Body of pancreas (tissue), 4 donors: Measurements from ENCODE around the gene CTTNBP2. TPM values are rescaled to one million over a fixed set of nuclear protein-coding genes. Genes with fewer than 3 reads are reported as not detected.

Experiments used
- ATAC-seq: fragments of 150-250 bp; one replicate; pipeline ENCODE4 v1.9.1; 2016
- DNase-seq, 4 donors: peaks; one replicate each; pipeline ENCODE4 v3.0.0-alpha.2; 2019
- H3K27ac ChIP-seq, 4 donors: fragments of 200-600 bp; sonication (generic); 1 replicate in 3 of 4; 2 replicates in 1 of 4; pipeline versions ENCODE4 v1.5.1 to v1.6.1; 2016 to 2019; ENCODE audit warnings: mild to moderate bottlenecking in 1 of 4, mixed read lengths in 1 of 4, moderate library complexity in 1 of 4
- H3K27me3 ChIP-seq, 2 donors: fragments of 200-600 bp; sonication (generic); one replicate each; pipeline ENCODE4 v1.6.0; 2016; ENCODE audit warnings: mild to moderate bottlenecking in 1 of 2
- H3K36me3 ChIP-seq, 2 donors: fragments of 200-600 bp; sonication (generic); replicated peaks in 1 of 2; 2 replicates each; pipeline ENCODE4 v1.5.1; 2016; ENCODE audit warnings: low read depth in 2 of 2; ENCODE audit not compliant: insufficient read depth in 1 of 2
- H3K4me1 ChIP-seq: fragments of 200-600 bp; sonication (generic); one replicate; pipeline ENCODE4 v1.6.0; 2016
- H3K4me3 ChIP-seq, 2 donors: fragments of 200-600 bp; sonication (generic); 1 replicate in 1 of 2; 2 replicates in 1 of 2; pipeline ENCODE4 v1.5.1; 2016 to 2019
- H3K9me3 ChIP-seq, 3 donors: fragments of 200-600 bp; sonication (generic); 1 replicate in 2 of 3; 2 replicates in 1 of 3; pipeline ENCODE4 v1.5.1; 2016
- CTCF ChIP-seq, 7 experiments: fragments of 450-650 bp in 4 of 7; fragments of 200-600 bp in 3 of 7; sonication (generic) in 3 of 7; IDR thresholded peaks; one replicate each; pipeline ENCODE4 v1.5.1; 2016 to 2019; ENCODE audit warnings: antibody characterized with exemption in 7 of 7
- POLR2A ChIP-seq, 3 donors: fragments of 450-650 bp; IDR thresholded peaks; one replicate each; pipeline ENCODE4 v1.6.1; 2016; ENCODE audit warnings: antibody characterized with exemption in 3 of 3, mild to moderate bottlenecking in 2 of 3
- WGBS, 2 donors: methylation state at CpG; one replicate each; pipeline ENCODE4 v1.1.5; 2017; 5-methylcytosine and 5-hydroxymethylcytosine counted together
- intact Hi-C: fragments of 100-400 bp; cut with DNase I; formaldehyde crosslinking; loops from one replicate; pipeline ENCODE4 v1.15.1; 2023
- total RNA-seq, 2 donors: library from RNA; depleted of rRNA; stranded (reverse); fragments of >200 nt; gene quantifications; one replicate each; pipeline ENCODE4 v1.1.0, GENCODE V29; 2016

CTTNBP2 gene
- total RNA-seq, 2 donors from 2014 or later: 18.5 to 25.7 TPM

GRCh38 chr7:117857718-117858117 is 15.5 kb downstream of the CTTNBP2 start:
- intact Hi-C loops: no loop called here
- H3K27me3 ChIP-seq: no peaks in the 10 kb centered on the region
- H3K4me3 ChIP-seq: no peak overlapping the region
- DNase-seq (no peak), ATAC-seq (no peak)
- no peaks in the 10 kb centered on the region for H3K4me1 ChIP-seq
- peaks cover 0 to 4% of the 10 kb centered on the region in 2 donors for H3K36me3 ChIP-seq
- H3K27ac ChIP-seq: no peak overlapping the region
- no peaks in the 10 kb centered on the region for H3K9me3 ChIP-seq
- no peak for TF ChIP-seq POLR2A (IDR thresholded peaks at IDR 0.05)
- WGBS, 2 donors: 93 to 95% methylated on average over 6 of the region's 6 CpGs

GRCh38 chr7:117856196-117856595 is 17.0 kb downstream of the CTTNBP2 start:
- H3K27ac ChIP-seq: no peak overlapping the region
- intact Hi-C loops: no loop called here
- no peaks in the 10 kb centered on the region for H3K27me3 ChIP-seq
- no peak for ATAC-seq
- no peak for DNase-seq
- H3K4me3 ChIP-seq: no peak overlapping the region
- no peaks in the 10 kb centered on the region for H3K4me1 ChIP-seq
- no peaks in the 10 kb centered on the region for H3K9me3 ChIP-seq
- TF ChIP-seq CTCF (IDR thresholded peaks at IDR 0.05) (no peak), POLR2A (IDR thresholded peaks at IDR 0.05) (no peak)
- H3K36me3 ChIP-seq: peaks cover 0 to 4% of the 10 kb centered on the region in 2 donors

GRCh38 chr7:117854186-117854585 is 19.1 kb downstream of the CTTNBP2 start:
- WGBS, 2 donors: 91 to 94% methylated on average over 1 of the region's 1 CpG
- H3K4me1 ChIP-seq: no peaks in the 10 kb centered on the region
- H3K4me3 ChIP-seq: no peak overlapping the region
- H3K27ac ChIP-seq: no peak overlapping the region
- TF ChIP-seq CTCF (IDR thresholded peaks at IDR 0.05): no peak
- no peak for TF ChIP-seq POLR2A (IDR thresholded peaks at IDR 0.05)
- no peaks in the 10 kb centered on the region for H3K9me3 ChIP-seq
- no peaks in the 10 kb centered on the region for H3K27me3 ChIP-seq
- DNase-seq: no peak
- ATAC-seq: no peak
- intact Hi-C loops: no loop called here
- peaks cover 0 to 2% of the 10 kb centered on the region in 2 donors for H3K36me3 ChIP-seq

- H3K27me3 ChIP-seq: no peaks in the 10 kb centered on the region
- no peaks in the 10 kb centered on the region for H3K4me1 ChIP-seq
- no peak for ATAC-seq
- DNase-seq: no peak
- H3K27ac ChIP-seq: no peak overlapping the region
- TF ChIP-seq POLR2A (IDR thresholded peaks at IDR 0.05): no peak
- 79 to 81% methylated on average over 7 of the region's 7 CpGs for WGBS, 2 donors
- no peaks in the 10 kb centered on the region for H3K9me3 ChIP-seq
- intact Hi-C loops: no loop called here
- H3K36me3 ChIP-seq: no peaks in the 10 kb centered on the region
- no peak overlapping the region for H3K4me3 ChIP-seq
These were observed 24.3 kb downstream of the CTTNBP2 start for GRCh38 chr7:117848941-117849340.

- Histone ChIP-seq H3K27me3 (no peaks in the 10 kb centered on the region), H3K4me1 (no peaks in the 10 kb centered on the region), H3K27ac (no peak overlapping the region), H3K4me3 (no peak overlapping the region), H3K9me3 (no peaks in the 10 kb centered on the region), H3K36me3 (no peaks in the 10 kb centered on the region)
- TF ChIP-seq POLR2A (IDR thresholded peaks at IDR 0.05) (no peak), CTCF (IDR thresholded peaks at IDR 0.05) (no peak)
- intact Hi-C loops: no loop called here
- WGBS, 2 donors: 91 to 100% methylated on average over 2 of the region's 2 CpGs
- no peak for ATAC-seq
- no peak for DNase-seq
These were observed 28.6 kb downstream of the CTTNBP2 start for GRCh38 chr7:117844678-117845077.

GRCh38 chr7:117841611-117842010 is 31.6 kb downstream of the CTTNBP2 start:
- H3K36me3 ChIP-seq: no peaks in the 10 kb centered on the region
- no peak for TF ChIP-seq CTCF (IDR thresholded peaks at IDR 0.05)
- TF ChIP-seq POLR2A (IDR thresholded peaks at IDR 0.05): no peak
- DNase-seq: no peak
- H3K27me3 ChIP-seq: no peaks in the 10 kb centered on the region
- intact Hi-C loops: no loop called here
- H3K4me3 ChIP-seq: no peak overlapping the region
- H3K4me1 ChIP-seq: no peaks in the 10 kb centered on the region
- ATAC-seq: no peak
- H3K27ac ChIP-seq: no peak overlapping the region
- no peaks in the 10 kb centered on the region for H3K9me3 ChIP-seq
- 68 to 75% methylated on average over 2 of the region's 2 CpGs for WGBS, 2 donors
